K562 (cell line): Measurements from ENCODE around the gene TRAF3IP1. TPM values are rescaled to one million over a fixed set of nuclear protein-coding genes. Genes with fewer than 3 reads are reported as not detected.

Source experiments
- ATF7 ChIP-seq: fragments of 450-650 bp; IDR thresholded peaks from 2 replicates; pipeline ENCODE4 v1.7.1; 2014; ENCODE audit warnings: mild to moderate bottlenecking, moderate library complexity
- CAMTA2 ChIP-seq: fragments of 250-450 bp; sonication (Bioruptor Pico); conservative IDR thresholded peaks from 2 replicates; pipeline ENCODE4 v1.5.1; 2022
- E2F6 ChIP-seq, 2 experiments: IDR thresholded peaks; 2 replicates each; pipeline ENCODE4 v1.6.1; 2011; ENCODE audit warnings: borderline replicate concordance in 1 of 2, control low read depth in 1 of 2, low read depth in 1 of 2, low read length in 1 of 2, mild to moderate bottlenecking in 1 of 2, mixed read lengths in 1 of 2, moderate library complexity in 1 of 2; ENCODE audit not compliant: insufficient read depth in 1 of 2, insufficient read length in 1 of 2, poor library complexity in 1 of 2, severe bottlenecking in 1 of 2; ENCODE audit errors: extremely low read depth in 1 of 2
- EGR1 ChIP-seq: fragments of 450-650 bp; conservative IDR thresholded peaks from 2 replicates; pipeline ENCODE4 v1.6.1; 2017; ENCODE audit warnings: mild to moderate bottlenecking
- FOXA1 ChIP-seq: fragments of 450-650 bp; IDR thresholded peaks from 2 replicates; pipeline ENCODE4 v1.6.1; 2016; ENCODE audit warnings: mild to moderate bottlenecking, borderline replicate concordance
- FOXK2 ChIP-seq, 2 experiments: fragments of 450-650 bp; IDR thresholded peaks in 1 of 2; conservative IDR thresholded peaks in 1 of 2; 2 replicates each; pipeline ENCODE4 v1.6.1; 2016; ENCODE audit warnings: low read depth in 2 of 2, mild to moderate bottlenecking in 1 of 2
- NR3C1 ChIP-seq: sonication (generic); formaldehyde crosslinking; IDR thresholded peaks from 2 replicates; pipeline ENCODE4 v1.8.1; 2022; ENCODE audit warnings: missing genetic modification reagents
- POLR2G ChIP-seq: fragments of 200-400 bp; formaldehyde crosslinking; IDR thresholded peaks from 2 replicates; pipeline ENCODE4 v1.6.1; 2017; ENCODE audit warnings: low read depth, mild to moderate bottlenecking, antibody characterized with exemption, low read length, moderate library complexity
- RAD51 ChIP-seq: fragments of 450-650 bp; IDR thresholded peaks from 2 replicates; pipeline ENCODE4 v1.7.1; 2016; ENCODE audit warnings: low read depth, mild to moderate bottlenecking, borderline replicate concordance
- RBM14 ChIP-seq: fragments of 200-400 bp; formaldehyde crosslinking; IDR thresholded peaks from 2 replicates; pipeline ENCODE4 v1.6.1; 2018; ENCODE audit warnings: low read depth, mild to moderate bottlenecking, low read length, moderate library complexity, borderline replicate concordance; ENCODE audit not compliant: insufficient read depth
- RBM34 ChIP-seq: fragments of 200-400 bp; formaldehyde crosslinking; IDR thresholded peaks from 2 replicates; pipeline ENCODE4 v1.6.1; 2018; ENCODE audit warnings: low read length, borderline replicate concordance; ENCODE audit not compliant: insufficient read depth
- UBTF ChIP-seq, 2 experiments: IDR thresholded peaks; 2 replicates each; pipeline ENCODE4 v1.6.1; 2012; ENCODE audit warnings: improper control_type of control experiment in 2 of 2, low read depth in 2 of 2, low read length in 2 of 2, borderline replicate concordance in 1 of 2
- ZNF174 ChIP-seq: fragments of 250-450 bp; sonication (Bioruptor Pico); IDR thresholded peaks from 2 replicates; pipeline ENCODE4 v1.4.0; 2020; ENCODE audit warnings: mild to moderate bottlenecking
- ZNF318 ChIP-seq, 2 experiments: fragments of 450-650 bp; IDR thresholded peaks; 2 replicates each; pipeline ENCODE4 v1.6.1; 2016; ENCODE audit warnings: mild to moderate bottlenecking in 2 of 2, borderline replicate concordance in 1 of 2, low read depth in 1 of 2, moderate library complexity in 1 of 2
- ZNF511 ChIP-seq: sonication (generic); formaldehyde crosslinking; IDR thresholded peaks from 2 replicates; pipeline ENCODE4 v1.8.0; 2022; ENCODE audit warnings: mild to moderate bottlenecking, missing genetic modification reagents
- polyA plus RNA-seq, 8 experiments: library from polyadenylated mRNA; depleted of rRNA in 4 of 8; stranded (reverse) in 5 of 8; unstranded in 3 of 8; fragments of >200 nt; fragmentation: Nextera tagmentation in 2 of 8; fragmentation: Illumina TruSeq in 1 of 8; extraction: Ambion mirVana in 2 of 8; extraction: Trizol in 1 of 8; gene quantifications; 2 replicates each; pipeline versions ENCODE4 v1.2.1 to v1.2.3, GENCODE V29; 2011 to 2014; ENCODE audit warnings: inconsistent platforms in 1 of 8, missing spikeins in 1 of 8
- total RNA-seq, 7 experiments: library from RNA; depleted of rRNA in 6 of 7; stranded (reverse); fragments of >200 nt in 6 of 7; fragmentation: Illumina TruSeq in 2 of 7; extraction: Trizol in 2 of 7; gene quantifications; 2 replicates each; pipeline versions ENCODE4 v1.2.1 to v1.2.3, GENCODE V29; 2011 to 2021; ENCODE audit warnings: low replicate concordance in 1 of 7

TRAF3IP1 gene
- total and polyA plus RNA-seq, 9 of the 15 experiments (the other 6 are each of a cell fraction or from before 2014, with no cell fraction given), result 1.3 to 7.4 (median 3.4) TPM

GRCh38 chr2:238421695-238422035, 101.3 kb downstream of the TRAF3IP1 start (continued):
- 0 out of 4 replicates have a peak, but pooled peaks of 1 of the 2 experiments have one; percentile 36 for TF ChIP-seq UBTF (IDR thresholded peaks at IDR 0.05; ENCODE audit: borderline replicate concordance in 1 of 2, low read depth in 2 of 2, low read length in 2 of 2)
- no peak for TF ChIP-seq RAD51
- TF ChIP-seq RBM34, result no peak
- peak; percentile 19; the same call in 1 of the 2 replicates for TF ChIP-seq EGR1
- TF ChIP-seq POLR2G, result peak; percentile 33; the same call in 1 of the 2 replicates
- no peak for TF ChIP-seq RBM14
- no peak; a peak in 1 of 4 replicates for TF ChIP-seq FOXK2 (conservative IDR thresholded peaks at IDR 0.05 in 1 of 2, IDR thresholded peaks at IDR 0.05 in 1 of 2; ENCODE audit: low read depth in 2 of 2)
- TF ChIP-seq NR3C1 (CRISPR knock-in tag), result no peak
- TF ChIP-seq E2F6 (IDR thresholded peaks at IDR 0.05; ENCODE audit: borderline replicate concordance in 1 of 2, extremely low read depth in 1 of 2, insufficient read depth in 1 of 2, insufficient read length in 1 of 2, low read depth in 1 of 2, low read length in 1 of 2, poor library complexity in 1 of 2, severe bottlenecking in 1 of 2), result peak in 1 of 2 experiments; percentile 45
- TF ChIP-seq ZNF511 (CRISPR knock-in tag), result no peak
- TF ChIP-seq CAMTA2 (CRISPR knock-in tag), result no peak
- TF ChIP-seq FOXA1, result no peak
- TF ChIP-seq ZNF318 (IDR thresholded peaks at IDR 0.05; ENCODE audit: borderline replicate concordance in 1 of 2, low read depth in 1 of 2), result no peak
- no peak for TF ChIP-seq ZNF174 (CRISPR knock-in tag)
- TF ChIP-seq ATF7, result peak; percentile 6; the same call in 1 of the 2 replicates
